ENCODE data around the gene COL4A6. TPM values are rescaled to one million over a fixed set of nuclear protein-coding genes. Genes with fewer than 3 reads are reported as not detected.

Gene COL4A6
- total RNA-seq, 4 donors from 2014 or later = 0.16 to 6.2 (median 1.5) TPM

DNA sequence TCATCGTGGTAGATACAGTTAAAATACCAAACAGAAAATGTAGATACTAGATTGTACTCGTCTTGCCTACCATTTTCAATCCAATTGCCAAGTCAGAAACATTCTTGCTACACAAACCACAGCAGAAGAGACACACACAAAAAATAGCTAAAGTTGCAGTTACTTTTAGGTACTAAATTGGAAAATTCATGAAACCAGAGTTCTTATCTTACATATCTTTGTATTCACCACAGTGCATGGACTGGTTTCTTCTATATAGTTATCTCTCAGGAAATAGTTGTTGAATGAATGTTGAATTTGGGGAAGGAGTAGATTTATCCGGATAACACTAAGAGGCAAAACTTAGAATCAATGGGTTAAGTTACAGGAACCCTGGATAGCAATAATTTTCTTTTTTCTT is 15.6 kb upstream of the COL4A6 start:
- no peak for TF ChIP-seq CTCF (IDR thresholded peaks at IDR 0.05; ENCODE audit: low read depth)

GRCh38 chrX:108447303-108447702 is 9.1 kb upstream of the COL4A6 start:
- no peak for TF ChIP-seq CTCF (IDR thresholded peaks at IDR 0.05; ENCODE audit: low read depth)

- TF ChIP-seq CTCF (IDR thresholded peaks at IDR 0.05; ENCODE audit: low read depth) = no peak
These were observed 4.8 kb upstream of the COL4A6 start for GRCh38 chrX:108442901-108443464.

GRCh38 chrX:108439961-108440696 is 1.9 kb upstream of the COL4A6 start:
- no peak for TF ChIP-seq CTCF (IDR thresholded peaks at IDR 0.05; ENCODE audit: low read depth)

DNA sequence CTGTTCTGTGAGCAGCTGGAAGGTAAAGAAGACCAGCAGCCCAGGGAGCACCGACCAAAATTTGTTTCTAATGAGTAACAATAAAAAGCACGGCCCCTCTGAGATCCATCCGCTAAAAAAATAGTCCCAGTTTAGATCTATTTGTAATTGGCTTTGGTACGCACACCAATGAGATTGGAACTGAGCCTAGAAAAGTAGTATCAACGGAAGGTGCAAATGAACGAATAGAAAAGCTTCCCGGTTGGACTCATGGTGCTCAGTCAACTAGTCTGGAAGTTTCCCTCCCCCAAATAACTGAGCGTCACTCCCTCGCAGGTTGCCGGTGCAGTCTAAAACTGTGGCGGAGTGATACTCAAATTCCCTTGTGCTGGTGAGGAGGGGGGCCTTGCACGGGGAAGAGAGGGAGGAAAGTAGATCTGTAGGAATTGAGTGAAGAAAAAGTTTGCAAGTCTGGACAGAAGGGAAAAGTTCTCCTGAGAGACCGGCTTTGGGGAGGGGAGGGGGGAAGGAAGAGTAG is 1.3 kb upstream of the COL4A6 start, which contains the start of gene COL4A5:
TSS of gene COL4A5 (plus strand) at position 413 of the 517 bp plus-strand sequence. CDS start 288 bp downstream, outside the sequence.
- no peak for TF ChIP-seq CTCF (IDR thresholded peaks at IDR 0.05; ENCODE audit: low read depth)

- TF ChIP-seq CTCF (IDR thresholded peaks at IDR 0.05; ENCODE audit: low read depth) = no peak
These were observed 693 bp downstream of the COL4A6 start for GRCh38 chrX:108437349-108438109.

GRCh38 chrX:108435261-108435660 is 3.0 kb downstream of the COL4A6 start:
- no peak for TF ChIP-seq CTCF (IDR thresholded peaks at IDR 0.05; ENCODE audit: low read depth)
